OCI-LY3 (cell line): ENCODE results near the gene EMX1.
A peak's percentile ranks its signal among the peaks of the same experiment; 100 is the strongest.

Experiments
- EZH2phosphoT487 ChIP-seq: fragments of 200-600 bp; shearing (Covaris generic); IDR thresholded peaks from 2 replicates; pipeline ENCODE4 v1.6.1; 2018; ENCODE audit warnings: antibody characterized with exemption, mixed run types, low read depth
- TF ChIP-seq, protein P1 (sequence below): fragments of 200-600, 300-600 bp; sonication (generic); IDR thresholded peaks from 2 replicates; pipeline ENCODE4 v1.5.1; 2014; ENCODE audit warnings: antibody characterized with exemption, low read length, low read depth

DNA sequence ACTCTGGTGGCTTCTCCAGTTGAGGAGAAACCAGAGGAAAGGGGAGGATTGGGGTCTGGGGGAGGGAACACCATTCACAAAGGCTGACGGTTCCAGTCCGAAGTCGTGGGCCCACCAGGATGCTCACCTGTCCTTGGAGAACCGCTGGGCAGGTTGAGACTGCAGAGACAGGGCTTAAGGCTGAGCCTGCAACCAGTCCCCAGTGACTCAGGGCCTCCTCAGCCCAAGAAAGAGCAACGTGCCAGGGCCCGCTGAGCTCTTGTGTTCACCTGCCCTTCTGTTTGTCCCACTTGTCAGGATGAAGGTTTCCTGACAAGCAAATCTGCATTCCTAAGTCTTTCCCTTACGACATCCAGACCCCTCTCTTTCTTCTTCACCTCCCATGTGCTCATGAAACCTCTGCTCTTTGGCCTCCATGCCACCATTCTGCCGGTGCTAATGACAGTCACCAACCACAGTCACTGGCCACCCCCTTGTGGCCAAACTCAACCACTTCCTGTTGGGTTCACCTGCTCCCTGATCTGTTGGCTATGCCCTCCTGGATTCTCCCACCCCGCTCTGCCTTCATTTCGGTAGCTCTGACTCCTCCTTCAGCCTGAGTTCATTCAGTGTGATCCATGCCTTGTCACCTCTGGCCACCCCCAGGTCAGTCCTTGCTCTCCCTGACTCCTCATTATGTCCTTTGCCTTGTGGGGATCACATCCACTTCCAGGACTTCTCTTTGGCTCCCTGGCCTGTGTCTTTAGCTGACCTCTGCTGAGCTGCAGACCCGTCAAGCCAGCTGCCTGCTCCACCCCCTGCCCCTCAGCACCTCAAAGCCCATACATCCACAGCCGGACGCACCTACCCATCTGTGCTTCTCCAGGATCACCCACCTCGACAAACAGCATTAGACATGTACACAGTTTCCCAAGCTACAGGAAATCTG lies 17.6 kb downstream of the EMX1 start:
- TF ChIP-seq, protein P1, sequence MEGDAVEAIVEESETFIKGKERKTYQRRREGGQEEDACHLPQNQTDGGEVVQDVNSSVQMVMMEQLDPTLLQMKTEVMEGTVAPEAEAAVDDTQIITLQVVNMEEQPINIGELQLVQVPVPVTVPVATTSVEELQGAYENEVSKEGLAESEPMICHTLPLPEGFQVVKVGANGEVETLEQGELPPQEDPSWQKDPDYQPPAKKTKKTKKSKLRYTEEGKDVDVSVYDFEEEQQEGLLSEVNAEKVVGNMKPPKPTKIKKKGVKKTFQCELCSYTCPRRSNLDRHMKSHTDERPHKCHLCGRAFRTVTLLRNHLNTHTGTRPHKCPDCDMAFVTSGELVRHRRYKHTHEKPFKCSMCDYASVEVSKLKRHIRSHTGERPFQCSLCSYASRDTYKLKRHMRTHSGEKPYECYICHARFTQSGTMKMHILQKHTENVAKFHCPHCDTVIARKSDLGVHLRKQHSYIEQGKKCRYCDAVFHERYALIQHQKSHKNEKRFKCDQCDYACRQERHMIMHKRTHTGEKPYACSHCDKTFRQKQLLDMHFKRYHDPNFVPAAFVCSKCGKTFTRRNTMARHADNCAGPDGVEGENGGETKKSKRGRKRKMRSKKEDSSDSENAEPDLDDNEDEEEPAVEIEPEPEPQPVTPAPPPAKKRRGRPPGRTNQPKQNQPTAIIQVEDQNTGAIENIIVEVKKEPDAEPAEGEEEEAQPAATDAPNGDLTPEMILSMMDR: peak; percentile 65
- TF ChIP-seq EZH2phosphoT487: no peak
